GM04503 (cell line): Measurements from ENCODE around the gene CDH23.
A peak's percentile ranks its signal among the peaks of the same experiment; 100 is the strongest.

ENCODE experiments used
- DNase-seq: peaks from one replicate; pipeline ENCODE4 v3.0.0-alpha.2; 2012; ENCODE audit warnings: low read depth

The CDH23 gene

DNA sequence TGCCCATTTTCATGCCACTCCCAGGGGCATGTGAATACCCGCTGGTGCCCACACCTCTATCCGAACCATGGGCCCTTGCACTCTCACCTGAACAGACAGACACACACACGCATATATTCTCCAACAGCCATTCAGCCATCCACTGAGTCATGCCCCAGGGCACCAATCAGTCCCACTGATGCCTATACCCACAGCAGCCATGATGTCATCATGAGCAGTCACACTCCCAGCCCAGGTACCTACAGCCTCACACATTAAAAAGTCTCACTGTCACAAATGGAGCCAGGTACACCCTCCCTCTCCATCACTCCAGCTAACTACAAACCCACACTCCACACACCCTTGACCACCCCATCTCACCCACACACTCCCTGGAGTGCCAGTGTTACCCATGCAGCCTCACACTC lies 364.4 kb downstream of the CDH23 start:
- DNase-seq = no peak

DNA sequence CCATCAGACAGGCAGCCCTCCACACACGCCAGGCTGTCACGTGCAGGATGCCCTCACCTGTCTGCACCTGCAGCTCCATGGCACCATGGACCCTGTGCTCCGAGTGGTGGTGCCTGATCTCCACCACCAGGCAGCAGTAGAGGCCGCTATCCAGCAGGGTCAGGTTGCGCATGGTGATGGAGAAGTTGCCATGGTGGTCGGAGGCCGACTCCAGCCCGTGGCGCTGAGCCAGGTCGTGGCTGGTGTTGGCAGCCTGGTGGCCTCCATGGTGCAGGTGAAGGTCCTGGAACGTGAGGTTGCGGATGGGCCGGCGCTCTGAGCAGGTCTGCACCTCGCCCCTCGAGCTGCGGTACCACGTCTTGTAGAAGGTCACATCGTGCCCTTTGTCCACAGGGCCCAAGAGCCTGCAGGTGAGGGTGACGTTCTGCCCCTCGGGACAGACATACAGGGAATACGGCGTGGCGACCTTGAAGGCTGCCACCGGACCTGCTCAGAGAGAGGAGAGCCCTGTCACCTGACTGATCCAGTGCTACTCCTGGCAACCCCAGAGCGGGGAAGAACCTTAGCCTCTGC lies 364.9 kb downstream of the CDH23 start:
- no peak for DNase-seq

DNA sequence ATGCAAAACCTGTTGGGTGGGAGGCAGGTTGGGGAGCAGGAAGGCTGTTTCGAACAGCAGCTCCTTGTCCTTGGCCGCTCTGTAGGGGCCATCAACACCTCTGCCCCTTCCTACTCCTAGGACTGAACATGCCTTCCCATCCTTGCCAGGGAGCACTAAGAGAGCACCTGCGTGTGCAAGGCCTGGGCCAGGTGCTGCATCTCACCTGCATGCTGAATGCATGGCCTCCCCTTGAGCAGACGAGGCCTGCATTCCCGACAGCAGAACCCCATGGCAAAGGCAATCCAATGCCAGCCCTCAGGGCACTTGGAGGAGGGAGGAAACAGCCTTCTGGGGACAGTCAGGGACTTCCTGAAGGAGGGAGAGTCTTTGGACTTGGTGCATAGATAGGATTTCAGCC lies 365.6 kb downstream of the CDH23 start:
- DNase-seq = no peak

- peak; percentile 58 for DNase-seq
Measured at GRCh38 chr10:71763352-71764127, 366.8 kb downstream of the CDH23 start.

- DNase-seq = no peak
Measured at GRCh38 chr10:71765176-71765904, 368.6 kb downstream of the CDH23 start.

DNA sequence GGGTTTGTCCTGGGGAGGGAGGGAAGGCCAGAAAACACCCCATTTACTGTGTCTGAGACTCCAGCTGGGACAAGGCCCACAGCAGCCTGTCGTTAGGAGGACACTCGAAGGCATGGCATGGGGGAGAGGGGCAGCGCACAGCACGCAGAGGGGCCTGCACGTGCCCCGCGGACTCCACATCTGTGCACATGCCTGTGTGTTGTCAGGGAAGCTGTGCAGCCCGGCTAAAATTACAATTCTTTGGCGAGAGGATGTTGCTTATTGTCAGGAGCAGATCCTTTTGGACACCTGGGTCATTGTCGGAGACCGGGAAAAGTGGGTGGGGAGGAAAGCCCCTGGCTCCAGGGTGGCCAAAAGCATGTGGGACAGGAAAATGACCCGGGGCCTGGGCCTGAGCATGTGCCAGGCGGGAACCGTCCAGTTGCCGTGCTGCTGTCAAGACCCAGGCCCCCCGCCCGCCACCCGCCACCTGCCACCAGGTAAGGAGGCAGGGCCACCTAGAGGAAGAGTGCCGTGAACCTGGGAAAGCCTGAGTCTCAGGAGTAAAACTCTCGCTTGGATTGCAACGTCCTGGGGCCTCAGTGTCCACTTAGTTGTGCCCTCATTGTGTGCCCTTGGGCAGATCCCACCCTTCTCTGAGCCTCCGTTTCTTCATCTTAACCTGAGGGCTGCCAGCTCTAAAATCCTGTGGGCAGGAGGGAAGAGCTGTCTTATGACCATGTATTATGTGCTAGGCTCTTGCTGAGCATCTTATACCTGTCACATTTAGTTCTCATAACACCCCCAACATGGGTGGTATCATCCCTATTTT lies 369.4 kb downstream of the CDH23 start:
- DNase-seq = no peak

DNA sequence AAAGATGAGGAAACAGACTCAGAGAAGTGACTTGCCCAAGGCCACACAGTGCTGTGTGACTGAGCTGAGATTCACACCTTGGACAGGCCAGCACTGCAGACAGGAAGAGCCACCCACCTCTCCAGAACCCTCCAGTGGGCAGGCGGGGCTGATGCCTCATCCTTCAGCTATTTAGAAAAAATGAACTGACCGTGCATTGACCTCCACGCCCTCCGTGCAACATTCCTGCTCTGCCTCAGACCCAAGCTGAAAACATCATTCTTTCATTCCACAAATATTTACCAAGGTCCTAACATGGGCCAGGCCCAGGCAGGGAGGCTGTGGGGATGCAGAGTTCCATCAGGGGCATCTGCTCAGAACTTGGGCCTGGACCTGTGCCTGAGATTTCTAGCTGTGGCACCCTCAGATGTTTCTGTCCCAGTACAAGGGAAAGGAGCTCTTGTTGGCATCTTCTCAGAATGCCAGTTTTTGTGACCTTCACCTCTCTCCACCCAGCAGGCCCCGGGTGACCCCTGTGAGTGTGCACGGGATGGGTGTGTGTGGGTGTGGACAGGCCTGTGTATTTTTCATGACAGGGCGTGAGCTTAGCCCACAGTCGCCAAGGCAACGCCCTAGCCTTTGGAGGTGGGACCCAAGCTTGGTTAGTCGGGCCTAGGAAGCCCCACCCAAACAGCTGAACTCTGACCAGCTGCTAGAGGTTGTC lies 370.1 kb downstream of the CDH23 start:
- DNase-seq = peak; percentile 98

GRCh38 chr10:71767420-71768035 lies 370.8 kb downstream of the CDH23 start:
- no peak for DNase-seq

GRCh38 chr10:71769279-71769823 lies 372.6 kb downstream of the CDH23 start:
- DNase-seq = no peak

DNA sequence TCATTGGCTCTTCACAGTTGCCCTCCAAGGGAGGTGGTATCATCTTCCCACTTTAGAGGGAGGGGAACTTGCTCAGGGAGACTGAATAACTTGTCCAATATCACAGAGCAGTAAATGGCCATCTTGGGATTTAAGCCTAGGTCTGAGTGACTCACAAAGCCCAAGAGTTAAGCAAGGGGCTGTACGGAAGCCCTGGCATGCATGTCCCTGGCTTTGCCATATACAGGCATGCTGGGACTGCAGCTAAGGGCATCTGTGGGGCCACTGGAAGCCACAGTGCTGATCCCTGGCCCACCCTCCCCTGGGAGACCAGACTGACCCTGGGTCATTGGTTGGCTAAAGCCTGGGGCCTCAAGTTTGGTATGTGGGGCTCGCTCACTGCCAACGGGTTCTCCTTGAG lies 373.5 kb downstream of the CDH23 start:
- no peak for DNase-seq

DNA sequence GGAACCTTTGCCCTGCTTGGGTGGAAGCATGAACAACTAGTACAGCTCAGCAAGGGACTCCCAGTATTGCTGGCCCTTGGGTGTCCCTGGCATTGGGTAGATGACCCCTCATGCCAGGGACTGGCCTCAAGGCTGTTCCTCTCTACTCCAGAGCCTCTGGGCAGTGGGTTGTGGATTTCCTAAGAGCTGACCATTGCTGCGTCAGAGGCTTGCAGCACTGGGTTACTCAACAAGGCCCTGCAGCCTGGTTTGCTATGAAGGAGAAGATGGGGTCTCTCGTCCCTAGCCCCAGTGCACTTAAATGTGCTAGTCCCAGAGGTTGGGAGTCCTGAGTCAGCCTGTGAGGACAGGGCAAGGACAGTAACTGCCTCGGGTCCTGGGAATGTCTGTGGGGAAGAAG lies 374.1 kb downstream of the CDH23 start:
- no peak for DNase-seq

DNA sequence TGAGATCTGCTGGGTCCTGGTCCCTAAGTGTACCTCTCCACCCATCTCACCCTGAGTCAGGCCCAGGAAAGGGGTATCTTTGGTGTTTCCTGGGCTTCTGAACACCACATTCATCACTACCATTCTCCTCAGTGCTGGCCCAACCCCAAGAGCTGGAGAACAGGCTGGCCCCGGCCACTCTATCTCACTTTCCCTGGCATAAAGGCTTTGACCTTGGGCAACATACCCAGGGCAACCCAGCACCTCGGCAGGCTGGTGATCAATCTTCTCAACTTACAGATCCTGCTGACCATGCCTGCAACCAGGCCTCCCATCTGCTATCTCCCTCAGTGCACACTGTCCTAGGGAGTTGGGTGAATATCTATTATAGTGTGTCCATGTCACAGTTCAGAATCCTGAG lies 374.5 kb downstream of the CDH23 start:
- no peak for DNase-seq

GRCh38 chr10:71771821-71772617 lies 375.3 kb downstream of the CDH23 start:
- peak; percentile 61 for DNase-seq

DNA sequence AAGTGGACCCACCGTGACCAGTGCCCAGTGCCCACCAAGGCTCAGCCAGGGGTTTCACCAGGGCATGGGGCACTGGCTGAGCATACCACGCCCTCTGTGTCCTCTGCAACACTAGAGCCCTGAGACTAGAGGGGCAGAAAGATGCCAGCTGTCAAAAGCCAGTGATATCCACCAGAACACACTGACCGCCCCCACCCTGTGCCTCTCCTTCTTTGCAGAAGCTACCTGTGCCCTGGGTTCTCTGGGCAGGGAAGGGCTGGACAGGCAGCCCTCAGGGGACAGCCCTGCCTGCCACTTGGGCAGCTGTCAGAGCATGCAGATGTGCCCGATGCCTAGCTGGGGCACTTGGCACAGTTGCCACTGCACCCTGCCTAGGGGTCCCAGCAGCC lies 376.1 kb downstream of the CDH23 start:
- DNase-seq = no peak

- no peak for DNase-seq
Measured at GRCh38 chr10:71773221-71773971, 376.7 kb downstream of the CDH23 start, which contains the start of gene VSIR. Gene VSIR (minus strand): TSS chr10:71773520. CDS start chr10:71773439, 81 bp downstream.

- no peak for DNase-seq
Measured at GRCh38 chr10:71774916-71775702, 378.4 kb downstream of the CDH23 start.

DNA sequence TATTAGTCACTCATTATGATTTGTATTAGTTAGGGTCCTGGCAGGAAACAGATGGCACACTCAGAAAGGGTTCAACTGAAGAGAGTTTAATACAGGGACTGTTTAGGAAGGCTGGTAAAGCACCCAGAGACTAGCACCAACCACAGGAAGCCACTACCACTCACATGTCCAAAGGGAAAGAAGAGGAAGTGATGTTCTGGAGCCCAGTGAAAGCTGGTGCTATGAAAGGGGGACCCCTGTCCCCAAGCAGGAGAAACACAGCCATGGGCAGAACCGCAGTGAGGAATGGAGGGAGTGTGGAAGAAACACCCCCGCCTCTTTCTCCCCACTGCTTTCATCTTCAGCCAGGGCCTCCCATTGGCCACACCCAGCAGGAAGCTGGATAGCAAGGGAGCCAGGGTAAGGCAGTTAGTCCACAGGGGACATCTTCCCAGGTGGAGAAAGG lies 379.8 kb downstream of the CDH23 start:
- no peak for DNase-seq

- no peak for DNase-seq
Measured at GRCh38 chr10:71777213-71777985, 380.7 kb downstream of the CDH23 start.
